GM12872 (cell line): ENCODE measurements around the gene DTHD1.
A peak's percentile ranks its signal among the peaks of the same experiment; 100 is the strongest.

Experiments used
- CTCF ChIP-seq: IDR thresholded peaks from 3 replicates; pipeline ENCODE4 v1.5.1; 2011; ENCODE audit warnings: low read depth, mild to moderate bottlenecking, low read length, moderate library complexity; ENCODE audit not compliant: insufficient read depth

Gene DTHD1

GRCh38 chr4:36277533-36277932 is 3.9 kb upstream of the DTHD1 start:
- no peak for TF ChIP-seq CTCF

- no peak for TF ChIP-seq CTCF
These were observed 2.6 kb upstream of the DTHD1 start for GRCh38 chr4:36278789-36279188.

- TF ChIP-seq CTCF: no peak
These were observed 861 bp upstream of the DTHD1 start for GRCh38 chr4:36280555-36280954.

GRCh38 chr4:36282503-36283030 is 1.2 kb downstream of the DTHD1 start:
- no peak for TF ChIP-seq CTCF

GRCh38 chr4:36283912-36284465 is 2.6 kb downstream of the DTHD1 start:
- no peak for TF ChIP-seq CTCF

GRCh38 chr4:36285784-36286480 is 4.5 kb downstream of the DTHD1 start:
- 0 out of 3 replicates have a peak, but pooled peaks have one; percentile 5 for TF ChIP-seq CTCF

- TF ChIP-seq CTCF: no peak
These were observed 5.1 kb downstream of the DTHD1 start for GRCh38 chr4:36286481-36286871.
